LNCAP (cell line): ENCODE measurements around the gene NPM3.

Experiments
- TF ChIP-seq, protein P1 (sequence below): fragments of 450-650 bp; IDR thresholded peaks from 2 replicates; pipeline ENCODE4 v1.5.1; 2017; ENCODE audit warnings: mild to moderate bottlenecking

The NPM3 gene

GRCh38 chr10:101766306-101766705, 16.9 kb downstream of the NPM3 start:
- TF ChIP-seq, protein P1, sequence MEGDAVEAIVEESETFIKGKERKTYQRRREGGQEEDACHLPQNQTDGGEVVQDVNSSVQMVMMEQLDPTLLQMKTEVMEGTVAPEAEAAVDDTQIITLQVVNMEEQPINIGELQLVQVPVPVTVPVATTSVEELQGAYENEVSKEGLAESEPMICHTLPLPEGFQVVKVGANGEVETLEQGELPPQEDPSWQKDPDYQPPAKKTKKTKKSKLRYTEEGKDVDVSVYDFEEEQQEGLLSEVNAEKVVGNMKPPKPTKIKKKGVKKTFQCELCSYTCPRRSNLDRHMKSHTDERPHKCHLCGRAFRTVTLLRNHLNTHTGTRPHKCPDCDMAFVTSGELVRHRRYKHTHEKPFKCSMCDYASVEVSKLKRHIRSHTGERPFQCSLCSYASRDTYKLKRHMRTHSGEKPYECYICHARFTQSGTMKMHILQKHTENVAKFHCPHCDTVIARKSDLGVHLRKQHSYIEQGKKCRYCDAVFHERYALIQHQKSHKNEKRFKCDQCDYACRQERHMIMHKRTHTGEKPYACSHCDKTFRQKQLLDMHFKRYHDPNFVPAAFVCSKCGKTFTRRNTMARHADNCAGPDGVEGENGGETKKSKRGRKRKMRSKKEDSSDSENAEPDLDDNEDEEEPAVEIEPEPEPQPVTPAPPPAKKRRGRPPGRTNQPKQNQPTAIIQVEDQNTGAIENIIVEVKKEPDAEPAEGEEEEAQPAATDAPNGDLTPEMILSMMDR = no peak

GRCh38 chr10:101763141-101763846, 20.0 kb downstream of the NPM3 start:
- TF ChIP-seq, protein P1 = no peak

- TF ChIP-seq, protein P1 = no peak
Observed at GRCh38 chr10:101762736-101763135, 20.5 kb downstream of the NPM3 start.

GRCh38 chr10:101761226-101761625, 22.0 kb downstream of the NPM3 start:
- TF ChIP-seq, protein P1 = no peak

GRCh38 chr10:101760510-101760909, 22.7 kb downstream of the NPM3 start:
- TF ChIP-seq, protein P1 = no peak

- TF ChIP-seq, protein P1 = no peak
Observed at GRCh38 chr10:101759309-101760247, 23.7 kb downstream of the NPM3 start.

GRCh38 chr10:101758858-101759257, 24.4 kb downstream of the NPM3 start:
- TF ChIP-seq, protein P1 = no peak
